Articular chondrocyte of knee joint (primary cell): ENCODE measurements around the gene USP17L18. TPM values are rescaled to one million over a fixed set of nuclear protein-coding genes. Genes with fewer than 3 reads are reported as not detected.

Experiments
- total RNA-seq: library from RNA; depleted of rRNA; stranded (reverse); fragments of >200 nt; gene quantifications from 2 replicates; pipeline ENCODE4 v1.2.3, GENCODE V29; 2012

USP17L18 gene, protein sequence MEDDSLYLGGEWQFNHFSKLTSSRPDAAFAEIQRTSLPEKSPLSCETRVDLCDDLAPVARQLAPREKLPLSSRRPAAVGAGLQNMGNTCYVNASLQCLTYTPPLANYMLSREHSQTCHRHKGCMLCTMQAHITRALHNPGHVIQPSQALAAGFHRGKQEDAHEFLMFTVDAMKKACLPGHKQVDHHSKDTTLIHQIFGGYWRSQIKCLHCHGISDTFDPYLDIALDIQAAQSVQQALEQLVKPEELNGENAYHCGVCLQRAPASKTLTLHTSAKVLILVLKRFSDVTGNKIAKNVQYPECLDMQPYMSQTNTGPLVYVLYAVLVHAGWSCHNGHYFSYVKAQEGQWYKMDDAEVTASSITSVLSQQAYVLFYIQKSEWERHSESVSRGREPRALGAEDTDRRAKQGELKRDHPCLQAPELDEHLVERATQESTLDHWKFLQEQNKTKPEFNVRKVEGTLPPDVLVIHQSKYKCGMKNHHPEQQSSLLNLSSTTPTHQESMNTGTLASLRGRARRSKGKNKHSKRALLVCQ
- not detected in 2 replicates for total RNA-seq

DNA sequence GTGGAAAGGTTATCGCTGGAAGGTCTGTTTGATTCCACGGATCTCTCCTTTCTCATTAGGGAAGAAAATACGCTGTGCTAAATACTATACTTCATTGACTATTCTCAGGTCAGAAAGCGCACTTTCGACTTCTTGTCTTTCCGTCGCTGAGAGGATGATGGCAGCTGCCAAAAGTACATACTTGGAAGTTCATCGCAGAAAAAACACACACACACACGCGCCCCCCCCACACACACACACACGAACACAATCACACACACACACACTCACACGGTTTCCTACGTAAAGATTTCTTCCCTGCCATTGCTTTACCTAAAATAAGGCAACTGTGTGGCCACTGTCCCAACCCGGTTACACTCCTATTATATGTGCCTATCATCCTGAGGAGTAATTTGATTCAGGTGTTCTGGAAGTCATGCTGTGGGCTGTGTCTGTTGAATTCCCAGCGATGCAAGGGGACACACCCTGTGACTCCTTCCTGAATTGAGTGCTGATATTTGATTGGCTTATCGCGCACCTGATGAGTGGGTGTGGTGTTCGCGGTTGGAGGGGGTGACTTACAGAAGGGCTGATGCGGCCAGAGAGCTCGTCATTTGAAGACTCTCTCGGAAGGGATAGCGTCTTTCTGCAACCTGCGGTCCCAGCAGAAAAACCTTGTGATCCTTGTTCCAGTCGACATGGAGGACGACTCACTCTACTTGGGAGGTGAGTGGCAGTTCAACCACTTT, at the start of gene USP17L18:
Gene USP17L18, plus strand, starts transcription at position 678 of the 728 bp plus-strand sequence. Its CDS starts 0 bp downstream, at position 678.

DNA sequence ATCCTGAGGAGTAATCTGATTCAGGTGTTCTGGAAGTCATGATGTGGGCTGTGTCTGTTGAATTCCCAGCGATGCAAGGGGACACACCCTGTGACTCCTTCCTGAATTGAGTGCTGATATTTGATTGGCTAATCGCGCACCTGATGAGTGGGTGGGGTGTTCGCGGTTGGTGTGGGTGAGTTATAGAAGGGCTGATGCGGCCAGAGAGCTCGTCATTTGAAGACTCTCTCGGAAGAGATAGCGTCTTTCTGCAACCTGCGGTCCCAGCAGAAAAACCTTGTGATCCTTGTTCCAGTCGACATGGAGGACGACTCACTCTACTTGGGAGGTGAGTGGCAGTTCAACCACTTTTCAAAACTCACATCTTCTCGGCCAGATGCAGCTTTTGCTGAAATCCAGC, 38.1 kb upstream of the USP17L18 start, which contains the start of gene USP17L10:
Gene USP17L10, plus strand, starts transcription at position 301 of the 400 bp plus-strand sequence. Its CDS starts 0 bp downstream, at position 301.

DNA sequence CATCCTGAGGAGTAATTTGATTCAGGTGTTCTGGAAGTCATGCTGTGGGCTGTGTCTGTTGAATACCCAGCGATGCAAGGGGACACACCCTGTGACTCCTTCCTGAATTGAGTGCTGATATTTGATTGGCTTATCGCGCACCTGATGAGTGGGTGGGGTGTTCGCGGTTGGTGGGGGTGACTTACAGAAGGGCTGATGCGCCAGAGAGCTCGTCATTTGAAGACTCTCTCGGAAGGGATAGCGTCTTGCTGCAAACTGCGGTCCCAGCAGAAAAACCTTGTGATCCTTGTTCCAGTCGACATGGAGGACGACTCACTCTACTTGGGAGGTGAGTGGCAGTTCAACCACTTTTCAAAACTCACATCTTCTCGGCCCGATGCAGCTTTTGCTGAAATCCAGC, 33.3 kb upstream of the USP17L18 start, which contains the start of gene USP17L11:
Gene USP17L11, plus strand, starts transcription at position 301 of the 400 bp plus-strand sequence. Its CDS starts 0 bp downstream, at position 301.

DNA sequence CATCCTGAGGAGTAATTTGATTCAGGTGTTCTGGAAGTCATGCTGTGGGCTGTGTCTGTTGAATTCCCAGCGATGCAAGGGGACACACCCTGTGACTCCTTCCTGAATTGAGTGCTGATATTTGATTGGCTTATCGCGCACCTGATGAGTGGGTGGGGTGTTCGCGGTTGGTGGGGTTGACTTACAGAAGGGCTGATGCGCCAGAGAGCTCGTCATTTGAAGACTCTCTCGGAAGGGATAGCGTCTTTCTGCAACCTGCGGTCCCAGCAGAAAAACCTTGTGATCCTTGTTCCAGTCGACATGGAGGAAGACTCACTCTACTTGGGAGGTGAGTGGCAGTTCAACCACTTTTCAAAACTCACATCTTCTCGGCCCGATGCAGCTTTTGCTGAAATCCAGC, 28.6 kb upstream of the USP17L18 start, which contains the start of gene USP17L12:
Gene USP17L12, plus strand, starts transcription at position 301 of the 400 bp plus-strand sequence. Its CDS starts 0 bp downstream, at position 301.

DNA sequence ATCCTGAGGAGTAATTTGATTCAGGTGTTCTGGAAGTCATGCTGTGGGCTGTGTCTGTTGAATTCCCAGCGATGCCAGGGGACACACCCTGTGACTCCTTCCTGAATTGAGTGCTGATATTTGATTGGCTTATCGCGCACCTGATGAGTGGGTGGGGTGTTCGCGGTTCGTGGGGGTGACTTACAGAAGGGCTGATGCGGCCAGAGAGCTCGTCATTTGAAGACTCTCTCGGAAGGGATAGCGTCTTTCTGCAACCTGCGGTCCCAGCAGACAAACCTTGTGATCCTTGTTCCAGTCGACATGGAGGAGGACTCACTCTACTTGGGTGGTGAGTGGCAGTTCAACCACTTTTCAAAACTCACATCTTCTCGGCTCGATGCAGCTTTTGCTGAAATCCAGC, 23.8 kb upstream of the USP17L18 start, which contains the start of gene USP17L13:
Gene USP17L13, plus strand, starts transcription at position 301 of the 400 bp plus-strand sequence. Its CDS starts 0 bp downstream, at position 301.

GRCh38 chr4:9234085-9234484, 14.3 kb upstream of the USP17L18 start, which contains the start of gene USP17L15:
USP17L15 (plus strand) TSS chr4:9234385; CDS start chr4:9234385, 0 bp downstream.

GRCh38 chr4:9243579-9243978, 4.9 kb upstream of the USP17L18 start, which contains the start of gene USP17L17:
USP17L17 (plus strand) TSS chr4:9243879; CDS start chr4:9243879, 0 bp downstream.

DNA sequence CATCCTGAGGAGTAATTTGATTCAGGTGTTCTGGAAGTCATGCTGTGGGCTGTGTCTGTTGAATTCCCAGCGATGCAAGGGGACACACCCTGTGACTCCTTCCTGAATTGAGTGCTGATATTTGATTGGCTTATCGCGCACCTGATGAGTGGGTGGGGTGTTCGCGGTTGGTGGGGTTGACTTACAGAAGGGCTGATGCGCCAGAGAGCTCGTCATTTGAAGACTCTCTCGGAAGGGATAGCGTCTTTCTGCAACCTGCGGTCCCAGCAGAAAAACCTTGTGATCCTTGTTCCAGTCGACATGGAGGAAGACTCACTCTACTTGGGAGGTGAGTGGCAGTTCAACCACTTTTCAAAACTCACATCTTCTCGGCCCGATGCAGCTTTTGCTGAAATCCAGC, 4.6 kb downstream of the USP17L18 start, which contains the start of gene USP17L19:
Gene USP17L19, plus strand, starts transcription at position 301 of the 400 bp plus-strand sequence. Its CDS starts 0 bp downstream, at position 301.

GRCh38 chr4:9257824-9258223, 9.4 kb downstream of the USP17L18 start, which contains the start of gene USP17L20:
USP17L20 (plus strand) TSS chr4:9258124; CDS start chr4:9258124, 0 bp downstream.

DNA sequence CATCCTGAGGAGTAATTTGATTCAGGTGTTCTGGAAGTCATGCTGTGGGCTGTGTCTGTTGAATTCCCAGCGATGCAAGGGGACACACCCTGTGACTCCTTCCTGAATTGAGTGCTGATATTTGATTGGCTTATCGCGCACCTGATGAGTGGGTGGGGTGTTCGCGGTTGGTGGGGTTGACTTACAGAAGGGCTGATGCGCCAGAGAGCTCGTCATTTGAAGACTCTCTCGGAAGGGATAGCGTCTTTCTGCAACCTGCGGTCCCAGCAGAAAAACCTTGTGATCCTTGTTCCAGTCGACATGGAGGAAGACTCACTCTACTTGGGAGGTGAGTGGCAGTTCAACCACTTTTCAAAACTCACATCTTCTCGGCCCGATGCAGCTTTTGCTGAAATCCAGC, 14.1 kb downstream of the USP17L18 start, which contains the start of gene USP17L21:
Gene USP17L21, plus strand, starts transcription at position 301 of the 400 bp plus-strand sequence. Its CDS starts 0 bp downstream, at position 301.

GRCh38 chr4:9267319-9267718, 18.9 kb downstream of the USP17L18 start, which contains the start of gene USP17L22:
USP17L22 (plus strand) TSS chr4:9267619; CDS start chr4:9267619, 0 bp downstream.

Other genes with a start within 250 kb of the USP17L18 start
- gene FAM90A26, start 78.2 kb upstream of the USP17L18 start, total RNA-seq = not detected in 2 replicates
- not detected in 2 replicates for gene USP17L10, start 38.0 kb upstream of the USP17L18 start, total RNA-seq
- gene USP17L11, start 33.2 kb upstream of the USP17L18 start, total RNA-seq = not detected in 2 replicates
- not detected in 2 replicates for gene USP17L12, start 28.5 kb upstream of the USP17L18 start, total RNA-seq
- gene USP17L13, start 23.7 kb upstream of the USP17L18 start, total RNA-seq = not detected in 2 replicates
- not detected in 2 replicates for gene USP17L15, start 14.2 kb upstream of the USP17L18 start, total RNA-seq
- gene USP17L17, start 4.8 kb upstream of the USP17L18 start, total RNA-seq = not detected in 2 replicates
- gene USP17L19, start 4.7 kb downstream of the USP17L18 start, total RNA-seq = not detected in 2 replicates
- not detected in 2 replicates for gene USP17L20, start 9.5 kb downstream of the USP17L18 start, total RNA-seq
- gene USP17L21, start 14.2 kb downstream of the USP17L18 start, total RNA-seq = not detected in 2 replicates
- not detected in 2 replicates for gene USP17L22, start 19.0 kb downstream of the USP17L18 start, total RNA-seq
- gene USP17L24, start 76.5 kb downstream of the USP17L18 start, total RNA-seq = not detected in 2 replicates
- not detected in 2 replicates for gene USP17L25, start 81.3 kb downstream of the USP17L18 start, total RNA-seq
- not detected in 2 replicates for gene USP17L26, start 86.0 kb downstream of the USP17L18 start, total RNA-seq
- gene USP17L5, start 90.8 kb downstream of the USP17L18 start, total RNA-seq = not detected in 2 replicates
- not detected in 2 replicates for gene USP17L27, start 95.5 kb downstream of the USP17L18 start, total RNA-seq
- not detected in 2 replicates for gene USP17L28, start 100.3 kb downstream of the USP17L18 start, total RNA-seq
- gene USP17L29, start 105.0 kb downstream of the USP17L18 start, total RNA-seq = not detected in 2 replicates
- gene USP17L30, start 114.5 kb downstream of the USP17L18 start, total RNA-seq = not detected in 2 replicates
- not detected in 2 replicates for gene DEFB131A, start 195.8 kb downstream of the USP17L18 start, total RNA-seq